Measurements from ENCODE around the gene UVRAG. TPM values are rescaled to one million over a fixed set of nuclear protein-coding genes. Genes with fewer than 3 reads are reported as not detected.

UVRAG gene
- total RNA-seq, 3 donors from 2014 or later: 43.3 to 73.0 (median 48.9) TPM

- Histone ChIP-seq H3K27me3 (no peaks in the 10 kb centered on the region), H3K27ac (no peak overlapping the region), H3K4me3 (no peak overlapping the region), H3K4me1 (no peaks in the 10 kb centered on the region), H3K36me3 (no peaks in the 10 kb centered on the region), H3K9me3 (no peaks in the 10 kb centered on the region)
- no peak for DNase-seq (ENCODE audit: low spot score in 2 of 2)
- TF ChIP-seq POLR2A (IDR thresholded peaks at IDR 0.05) (no peak), CTCF (IDR thresholded peaks at IDR 0.05) (no peak)
- intact Hi-C loops (cut with DNase I; ENCODE audit: low total_unique reads): no loop called here
Measured at GRCh38 chr11:75893251-75893650, 78.2 kb downstream of the UVRAG start.

- TF ChIP-seq POLR2A (IDR thresholded peaks at IDR 0.05) (no peak), POLR2AphosphoS5 (IDR thresholded peaks at IDR 0.05) (no peak), CTCF (IDR thresholded peaks at IDR 0.05) (no peak)
- no peaks in the 10 kb centered on the region for H3K9me3 ChIP-seq
- no peak overlapping the region for H3K4me3 ChIP-seq
- no peaks in the 10 kb centered on the region for H3K36me3 ChIP-seq
- H3K4me1 ChIP-seq: no peaks in the 10 kb centered on the region
- H3K27ac ChIP-seq: no peak overlapping the region
- intact Hi-C loops (cut with DNase I; ENCODE audit: low total_unique reads): no loop called here
- no peak for DNase-seq (ENCODE audit: low spot score in 2 of 2)
- no peaks in the 10 kb centered on the region for H3K27me3 ChIP-seq
Measured at GRCh38 chr11:75894036-75894585, 79.1 kb downstream of the UVRAG start.

- intact Hi-C loops (cut with DNase I; ENCODE audit: low total_unique reads): no loop called here
- Histone ChIP-seq H3K36me3 (no peaks in the 10 kb centered on the region), H3K4me3 (no peak overlapping the region), H3K9me3 (no peaks in the 10 kb centered on the region), H3K27me3 (no peaks in the 10 kb centered on the region), H3K4me1 (no peaks in the 10 kb centered on the region), H3K27ac (no peak overlapping the region)
- TF ChIP-seq CTCF (IDR thresholded peaks at IDR 0.05) (peak; percentile 54 to 87 (median 79)), POLR2A (IDR thresholded peaks at IDR 0.05) (no peak)
- DNase-seq (ENCODE audit: low spot score in 2 of 2): no peak
Measured at GRCh38 chr11:75896843-75897419, 81.9 kb downstream of the UVRAG start.

GRCh38 chr11:75898871-75899270 is 83.9 kb downstream of the UVRAG start:
- TF ChIP-seq POLR2A (IDR thresholded peaks at IDR 0.05) (no peak), CTCF (IDR thresholded peaks at IDR 0.05) (no peak), POLR2AphosphoS5 (IDR thresholded peaks at IDR 0.05) (no peak)
- intact Hi-C loops (cut with DNase I; ENCODE audit: low total_unique reads): no loop called here

GRCh38 chr11:75899806-75900205 is 84.8 kb downstream of the UVRAG start:
- TF ChIP-seq POLR2A (IDR thresholded peaks at IDR 0.05) (no peak), CTCF (IDR thresholded peaks at IDR 0.05) (no peak), POLR2AphosphoS5 (IDR thresholded peaks at IDR 0.05) (no peak)

More at GRCh38 chr11:75898871-75899270, 83.9 kb downstream of the UVRAG start:
- Histone ChIP-seq H3K36me3 (no peaks in the 10 kb centered on the region), H3K4me3 (no peak overlapping the region), H3K27me3 (no peaks in the 10 kb centered on the region), H3K4me1 (no peaks in the 10 kb centered on the region), H3K27ac (no peak overlapping the region), H3K9me3 (no peaks in the 10 kb centered on the region)
- no peak for DNase-seq (ENCODE audit: low spot score in 2 of 2)

More at GRCh38 chr11:75899806-75900205, 84.8 kb downstream of the UVRAG start:
- Histone ChIP-seq H3K27me3 (no peaks in the 10 kb centered on the region), H3K4me1 (no peaks in the 10 kb centered on the region), H3K4me3 (no peak overlapping the region), H3K36me3 (no peaks in the 10 kb centered on the region), H3K27ac (no peak overlapping the region), H3K9me3 (no peaks in the 10 kb centered on the region)
- no peak for DNase-seq (ENCODE audit: low spot score in 2 of 2)
- intact Hi-C loops (cut with DNase I; ENCODE audit: low total_unique reads): loop anchor here (5.0 kb wide), 1 partner anchor 252 kb away; no protein-coding TSS in a partner anchor
